SK-N-SH treated with all-trans-retinoic acid at 6 μM for 48 hours (cell line): ENCODE data around the gene TNS3.

Source experiments
- ARNTL ChIP-seq: fragments of 450-650 bp; formaldehyde crosslinking; IDR thresholded peaks from 2 replicates; pipeline ENCODE4 v1.5.0; 2020; ENCODE audit warnings: low read depth, mild to moderate bottlenecking, moderate library complexity, borderline replicate concordance
- CREB5 ChIP-seq: fragments of 250-450 bp; sonication (Bioruptor Pico); IDR thresholded peaks from 2 replicates; pipeline ENCODE4 v1.5.1; 2020; ENCODE audit warnings: low read depth, mild to moderate bottlenecking, moderate library complexity
- GLIS3 ChIP-seq: fragments of 250-450 bp; sonication (Bioruptor Pico); IDR thresholded peaks from 2 replicates; pipeline ENCODE4 v1.5.0; 2020; ENCODE audit warnings: mild to moderate bottlenecking, moderate library complexity
- ISL1 ChIP-seq: fragments of 250-450 bp; sonication (Bioruptor Pico); IDR thresholded peaks from 2 replicates; pipeline ENCODE4 v2.1.2; 2022; ENCODE audit warnings: mild to moderate bottlenecking, moderate library complexity
- OSR1 ChIP-seq: fragments of 250-450 bp; sonication (Bioruptor Pico); IDR thresholded peaks from 2 replicates; pipeline ENCODE4 v1.8.0; 2022; ENCODE audit warnings: moderate library complexity, mild to moderate bottlenecking, inconsistent platforms
- PATZ1 ChIP-seq: fragments of 250-450 bp; sonication (Bioruptor Pico); IDR thresholded peaks from 2 replicates; pipeline ENCODE4 v1.8.0; 2020; ENCODE audit warnings: mild to moderate bottlenecking, moderate library complexity, borderline replicate concordance
- POU6F1 ChIP-seq: fragments of 250-450 bp; sonication (Bioruptor Pico); IDR thresholded peaks from 2 replicates; pipeline ENCODE4 v1.8.0; 2021; ENCODE audit warnings: low read depth, mild to moderate bottlenecking, moderate library complexity, borderline replicate concordance
- TCF4 ChIP-seq: fragments of 250-450 bp; sonication (Bioruptor Pico); IDR thresholded peaks from 2 replicates; pipeline ENCODE4 v1.8.0; 2021; ENCODE audit warnings: mild to moderate bottlenecking, moderate library complexity, borderline replicate concordance
- TSHZ2 ChIP-seq: fragments of 250-450 bp; sonication (Bioruptor Pico); IDR thresholded peaks from 2 replicates; pipeline ENCODE4 v1.5.0; 2020; ENCODE audit warnings: mild to moderate bottlenecking, moderate library complexity
- ZC3H10 ChIP-seq: fragments of 250-450 bp; sonication (Bioruptor Pico); IDR thresholded peaks from 2 replicates; pipeline ENCODE4 v1.5.1; 2021; ENCODE audit warnings: mild to moderate bottlenecking, moderate library complexity
- ZFP3 ChIP-seq: fragments of 250-450 bp; sonication (Bioruptor Pico); IDR thresholded peaks from 2 replicates; pipeline ENCODE4 v1.5.0; 2020; ENCODE audit warnings: mild to moderate bottlenecking, moderate library complexity
- ZFP30 ChIP-seq: fragments of 450-650 bp; formaldehyde crosslinking; IDR thresholded peaks from 2 replicates; pipeline ENCODE4 v1.5.0; 2022; ENCODE audit warnings: mild to moderate bottlenecking, moderate library complexity
- ZNF70 ChIP-seq: fragments of 450-650 bp; formaldehyde crosslinking; IDR thresholded peaks from 2 replicates; pipeline ENCODE4 v1.5.0; 2020; ENCODE audit warnings: mild to moderate bottlenecking, moderate library complexity
- ZNF8 ChIP-seq: fragments of 450-650 bp; formaldehyde crosslinking; IDR thresholded peaks from 2 replicates; pipeline ENCODE4 v1.5.0; 2020; ENCODE audit warnings: mild to moderate bottlenecking, moderate library complexity

- TF ChIP-seq OSR1 (CRISPR knock-in tag) (no peak), TCF4 (no peak), TSHZ2 (no peak), ARNTL (no peak), ZFP3 (CRISPR knock-in tag) (no peak), GLIS3 (CRISPR knock-in tag) (no peak), CREB5 (CRISPR knock-in tag) (no peak), ISL1 (CRISPR knock-in tag) (no peak), PATZ1 (CRISPR knock-in tag) (no peak), ZNF70 (CRISPR knock-in tag) (no peak), ZFP30 (CRISPR knock-in tag) (no peak), POU6F1 (CRISPR knock-in tag) (no peak), ZC3H10 (no peak), ZNF8 (no peak)
Observed at GRCh38 chr7:47500103-47500563, 81.8 kb downstream of the TNS3 start.
